GM18507 (cell line): ENCODE measurements around the gene PGS1.
A peak's percentile ranks its signal among the peaks of the same experiment; 100 is the strongest.

Experiments used
- DNase-seq: peaks from one replicate; pipeline ENCODE4 v3.0.0; 2011; ENCODE audit warnings: low read depth; ENCODE audit not compliant: insufficient read length; ENCODE audit errors: extremely low spot score
- FAIRE-seq: peaks from 2 replicates; lab custom pipeline; 2011; peaks lifted over from hg19 to GRCh38; lab: Jason Lieb, UNC

The PGS1 gene

DNA sequence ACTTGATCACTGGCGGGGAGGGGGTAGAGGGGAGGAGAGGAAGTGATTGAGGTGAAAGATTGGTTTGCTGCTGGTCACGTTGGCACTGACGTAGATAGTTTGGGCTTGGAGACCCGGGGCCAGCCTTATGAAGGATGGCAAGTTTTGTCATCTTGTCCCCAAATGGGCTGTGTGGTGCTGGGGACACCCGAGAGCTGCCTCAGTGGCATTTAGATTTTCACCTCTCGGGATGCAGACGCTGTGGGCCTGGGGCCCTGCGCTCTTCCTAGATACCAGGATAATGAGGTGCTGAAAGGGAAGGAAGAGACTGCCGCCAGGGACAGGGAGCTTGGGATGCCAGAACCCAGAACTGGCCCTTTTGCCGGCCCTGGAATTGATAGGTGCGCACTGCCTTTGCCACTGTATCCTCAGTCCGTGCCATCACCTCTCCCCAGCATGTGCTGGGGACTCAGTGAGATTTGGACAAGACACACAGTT lies 17.2 kb upstream of the PGS1 start:
- FAIRE-seq, result no peak
- DNase-seq, result no peak

DNA sequence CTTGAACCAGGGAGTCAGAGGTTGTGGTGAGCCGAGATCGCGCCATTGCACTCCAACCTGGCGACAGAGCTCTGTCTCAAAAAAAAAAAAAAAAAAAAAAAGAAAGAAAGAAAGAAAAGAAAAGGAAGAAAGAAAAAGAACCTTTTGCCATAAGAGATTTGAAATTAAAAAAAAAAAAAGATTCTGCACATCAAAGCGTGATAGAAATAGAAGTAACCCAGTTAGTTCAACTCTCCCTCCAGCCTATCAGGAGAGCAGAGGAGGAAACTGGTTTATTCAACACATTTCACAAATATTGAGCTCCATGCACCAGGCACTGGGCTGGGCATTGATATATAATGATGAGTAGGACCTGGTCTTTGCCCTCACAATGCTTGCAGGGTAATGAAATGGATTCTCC lies 16.2 kb upstream of the PGS1 start:
- DNase-seq, result no peak
- no peak for FAIRE-seq

DNA sequence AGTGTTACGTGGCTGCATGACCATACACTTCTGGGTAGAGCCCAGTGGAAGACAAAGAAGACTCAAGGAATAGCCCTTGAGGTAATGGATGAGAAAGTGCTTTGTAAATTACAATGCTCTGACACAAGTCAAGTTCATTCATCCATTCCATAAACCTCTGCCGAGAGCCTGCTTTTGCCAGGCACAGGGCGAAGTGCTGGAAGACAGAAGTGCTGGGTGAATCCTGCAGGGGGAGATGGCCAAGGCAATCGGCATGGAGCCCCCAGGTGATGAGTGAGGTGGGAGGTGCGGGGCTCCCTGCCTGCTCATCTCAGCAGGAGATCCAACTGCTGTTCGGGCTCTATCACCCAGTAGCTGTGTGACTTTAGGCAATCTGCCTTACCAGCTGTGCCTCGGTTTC lies 15.8 kb upstream of the PGS1 start:
- DNase-seq (no peak), FAIRE-seq (no peak)

DNA sequence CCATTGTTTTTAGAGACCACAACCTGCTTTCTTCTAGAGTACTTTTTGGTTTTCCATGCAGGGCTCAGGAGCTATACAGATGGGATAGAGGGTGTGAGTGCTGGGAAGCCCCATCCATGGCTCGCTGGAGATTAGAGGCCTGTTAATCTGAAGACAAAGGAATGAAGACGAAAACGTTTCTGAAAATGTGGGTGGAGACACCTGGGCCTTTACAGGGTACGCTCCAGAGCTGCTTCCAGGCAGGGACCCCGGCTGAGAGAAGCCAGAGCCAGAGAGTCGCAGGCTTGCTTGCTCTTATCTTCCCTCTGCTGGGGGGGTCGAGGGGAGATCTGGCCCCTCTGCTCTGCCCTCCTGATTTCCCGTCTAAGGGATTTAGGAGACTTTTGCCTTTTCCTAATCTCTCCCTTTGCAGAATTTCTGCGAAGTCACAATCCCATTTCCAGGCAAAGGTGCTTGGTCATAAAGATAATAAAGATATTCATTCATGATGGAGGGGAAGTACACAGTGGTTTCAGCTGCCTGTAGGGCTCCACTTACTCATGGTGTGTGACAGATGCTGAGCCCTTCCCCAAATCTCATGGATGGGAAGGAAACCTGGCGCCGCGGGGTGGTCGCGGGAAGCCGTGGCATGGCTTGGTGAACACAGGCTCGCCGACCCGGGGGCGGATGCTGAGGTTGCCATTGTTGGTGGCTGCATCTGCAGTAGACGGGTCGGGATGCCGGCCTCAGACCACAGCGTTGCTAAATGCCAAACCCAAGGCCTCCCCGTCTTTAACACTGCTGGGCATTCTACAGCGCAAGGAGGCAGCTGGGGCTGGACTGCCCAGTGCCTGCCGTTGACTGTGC lies 13.8 kb upstream of the PGS1 start:
- FAIRE-seq (peak; percentile 31), DNase-seq (no peak)

DNA sequence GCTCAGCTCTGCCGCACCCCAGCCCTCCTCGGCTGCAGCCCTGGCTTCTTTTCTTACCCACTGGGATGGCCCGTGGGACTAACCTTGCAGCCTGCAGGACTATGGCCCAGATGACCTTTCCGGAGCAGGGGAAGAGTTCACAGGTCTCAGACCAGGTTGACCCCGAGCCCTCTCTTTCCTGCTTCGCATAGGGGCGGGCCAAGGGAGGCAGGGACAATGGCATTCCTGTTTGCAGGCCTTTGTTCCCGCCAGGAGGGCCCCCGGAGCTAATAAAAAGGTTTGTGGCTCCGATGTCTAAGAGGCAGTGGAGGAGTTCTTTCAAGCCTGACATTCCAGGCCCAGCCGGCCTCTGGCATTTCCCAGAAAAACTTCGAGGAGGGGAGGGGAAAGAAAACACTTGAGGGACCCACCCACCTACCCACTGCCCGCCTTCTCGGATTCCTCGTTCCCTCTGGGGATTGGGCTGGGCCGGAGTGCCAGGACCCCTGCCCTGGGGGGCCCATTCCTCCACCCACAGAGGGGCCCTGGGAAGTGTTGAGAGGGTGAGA lies 12.8 kb upstream of the PGS1 start:
- FAIRE-seq, result no peak
- no peak for DNase-seq

DNA sequence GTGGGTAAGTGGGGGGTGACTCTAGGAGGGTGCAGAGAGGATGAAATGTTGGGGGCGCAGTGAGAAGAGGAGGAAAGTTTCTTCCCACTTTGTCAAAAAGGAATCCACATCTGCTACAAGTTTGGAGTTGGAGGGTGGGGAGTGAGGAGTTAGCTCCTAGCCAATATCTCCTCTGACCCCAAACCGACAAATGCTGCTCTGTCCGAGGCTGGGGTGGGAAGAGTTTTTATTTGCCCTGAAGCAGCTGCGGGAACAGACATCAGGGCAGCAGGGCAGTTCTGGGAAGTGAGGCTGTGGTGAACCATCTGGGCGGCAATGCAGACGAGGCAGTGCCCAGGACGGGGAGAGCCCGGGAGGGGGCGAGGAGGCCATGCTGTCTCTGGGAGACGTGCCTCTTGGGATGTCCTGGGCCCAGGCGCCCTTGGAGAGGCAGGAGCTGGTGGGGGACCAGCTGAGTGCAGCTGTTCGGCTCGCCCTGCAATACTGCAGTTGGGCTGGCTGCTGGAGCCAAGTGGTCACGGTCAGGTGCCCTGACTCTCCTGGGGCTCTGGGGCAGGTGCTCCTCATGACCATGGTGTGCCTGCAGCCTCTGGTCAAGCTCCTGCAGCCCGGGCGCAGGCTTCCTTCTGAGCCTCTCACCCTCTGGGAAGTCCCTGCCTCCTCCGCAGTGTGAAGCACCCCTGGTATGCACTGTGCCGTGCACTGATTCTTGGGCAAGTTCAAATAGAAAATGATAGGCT lies 12.2 kb upstream of the PGS1 start:
- no peak for DNase-seq
- FAIRE-seq, result peak; percentile 62

DNA sequence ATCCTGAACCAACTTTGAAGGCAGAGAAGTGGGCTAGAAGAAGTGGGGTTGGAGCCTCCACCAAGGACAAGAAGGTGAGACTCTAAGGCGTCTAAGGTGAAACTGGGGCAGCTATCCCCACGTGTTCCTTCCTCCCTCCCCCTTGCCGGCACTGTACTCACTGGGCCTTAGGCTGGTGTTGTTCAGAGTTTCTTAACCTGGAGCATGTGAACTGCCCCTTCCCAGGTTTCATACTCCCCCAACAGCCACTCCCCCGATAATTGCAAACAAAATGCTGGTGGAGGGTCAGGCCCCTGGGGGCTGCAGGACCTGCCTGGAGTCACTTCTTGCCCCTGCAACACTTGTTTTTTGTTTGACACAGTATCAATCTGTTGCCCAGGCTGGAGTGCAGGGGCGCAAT lies 11.3 kb upstream of the PGS1 start:
- no peak for FAIRE-seq
- no peak for DNase-seq

DNA sequence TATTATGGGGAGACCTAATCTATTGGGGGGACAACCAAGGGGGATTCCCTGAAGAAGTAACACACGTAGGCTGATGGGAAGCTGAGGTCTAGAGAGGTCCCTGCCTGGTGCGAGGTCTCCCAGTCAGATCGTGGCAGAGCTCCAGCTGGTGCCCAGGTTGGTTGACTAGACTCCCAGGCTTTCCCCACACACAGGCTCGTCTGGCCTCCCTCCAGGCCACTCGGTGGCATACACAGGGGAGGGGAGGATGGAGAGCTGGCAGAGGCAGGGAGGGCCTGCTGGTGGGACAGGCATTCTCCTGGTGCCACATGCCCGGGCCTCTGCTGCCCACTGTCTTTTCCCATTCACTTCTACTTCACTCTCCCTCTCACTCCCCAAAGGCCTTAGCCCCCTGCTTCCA lies 10.1 kb upstream of the PGS1 start:
- FAIRE-seq (no peak), DNase-seq (no peak)

DNA sequence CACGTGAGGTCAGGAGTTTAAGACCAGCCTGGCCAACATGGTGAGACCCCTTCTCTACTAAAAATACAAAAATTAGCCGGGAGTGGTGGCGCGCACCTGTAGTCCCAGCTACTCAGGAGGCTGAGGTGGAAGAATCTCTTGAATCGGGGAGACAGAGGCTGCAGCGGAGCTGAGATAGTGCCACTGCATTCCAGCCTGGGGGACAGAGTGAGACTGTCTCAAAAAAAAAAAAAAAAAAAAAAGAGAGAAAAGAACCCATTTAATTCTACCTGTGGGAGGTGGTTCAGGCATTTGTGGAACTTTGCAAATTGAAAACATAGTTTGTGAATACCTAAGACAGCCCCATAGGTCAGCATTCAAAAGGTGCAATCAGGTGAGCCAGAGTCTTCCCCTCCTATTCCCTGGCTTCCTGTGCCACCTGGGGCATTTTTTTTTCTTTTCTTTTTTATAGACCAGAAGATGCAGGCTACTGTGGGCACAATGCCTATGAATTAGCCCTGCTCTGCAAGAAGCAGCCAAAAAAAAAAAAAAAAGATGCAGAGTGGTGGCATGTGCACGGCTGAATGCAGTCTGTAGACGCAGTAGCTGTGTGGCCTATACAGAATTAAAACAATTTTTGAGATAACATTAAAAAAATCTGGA lies 9.5 kb upstream of the PGS1 start:
- DNase-seq (no peak), FAIRE-seq (no peak)

DNA sequence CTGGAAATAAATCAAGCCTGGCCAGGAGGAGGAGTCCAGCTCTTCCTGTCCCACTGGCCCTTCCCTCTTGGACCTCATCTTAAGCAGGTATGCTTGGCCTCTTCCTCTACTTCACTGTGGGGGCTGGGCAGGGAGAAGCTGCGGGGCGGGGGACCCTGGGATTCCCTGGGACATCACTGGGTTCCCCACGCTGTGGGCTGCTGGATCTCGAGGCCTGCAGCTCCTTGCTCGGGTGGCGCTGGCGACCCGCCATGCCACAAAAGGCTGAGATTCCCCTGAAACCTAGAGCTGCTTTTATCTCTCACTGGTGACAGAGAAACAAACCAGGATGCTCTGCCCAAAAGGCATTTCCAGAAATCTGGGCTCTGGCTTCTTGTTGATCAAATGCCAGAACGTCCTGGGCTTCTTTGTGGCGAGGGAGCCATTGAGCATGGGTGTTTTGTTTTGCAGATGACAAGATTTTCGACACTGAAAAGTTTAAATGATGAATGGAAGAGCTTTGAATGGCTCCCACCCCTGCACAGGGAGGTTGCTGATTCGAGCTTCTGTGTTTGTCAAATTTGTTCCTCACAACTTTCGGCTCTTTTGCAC lies 8.6 kb upstream of the PGS1 start:
- no peak for FAIRE-seq
- DNase-seq, result no peak

DNA sequence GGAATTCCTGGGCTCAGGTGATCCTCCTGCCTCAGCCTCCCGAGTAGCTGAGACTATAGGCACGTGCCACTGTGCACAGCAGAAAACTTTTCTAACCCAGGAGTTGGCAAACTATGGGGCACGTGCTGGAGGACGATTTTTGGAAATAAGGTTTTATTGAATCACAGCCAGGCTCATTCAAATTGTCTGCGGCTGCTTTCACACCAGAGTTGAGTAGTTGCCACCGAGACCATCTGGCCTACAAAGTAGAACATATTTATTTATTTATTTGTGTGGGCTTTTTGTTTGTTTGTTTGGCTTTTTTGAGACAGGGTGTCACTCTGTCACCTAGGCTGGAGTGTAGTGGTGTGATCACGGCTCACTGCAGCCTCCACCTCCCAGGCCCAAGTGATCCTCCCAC lies 7.4 kb upstream of the PGS1 start:
- FAIRE-seq (no peak), DNase-seq (no peak)

DNA sequence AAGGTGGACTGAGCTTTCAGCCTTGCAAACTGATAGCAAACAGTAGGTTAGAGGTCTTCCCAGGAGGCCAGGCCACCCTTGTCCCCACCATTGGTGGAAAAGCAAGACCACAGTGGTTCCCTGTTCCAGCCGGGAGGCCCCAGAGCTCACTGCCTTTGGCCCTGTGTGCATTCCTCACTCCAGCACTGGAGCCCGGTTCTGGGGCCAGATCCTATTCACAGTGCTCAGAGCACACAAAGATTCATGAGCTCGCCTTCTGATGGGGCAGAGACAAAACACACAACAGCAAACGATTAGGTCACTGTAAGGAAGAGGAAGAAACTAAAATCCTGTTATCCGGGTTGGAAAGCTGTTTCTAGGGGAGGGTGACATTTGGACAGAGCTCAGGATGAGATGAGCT lies 5.6 kb upstream of the PGS1 start:
- no peak for FAIRE-seq
- DNase-seq, result no peak

DNA sequence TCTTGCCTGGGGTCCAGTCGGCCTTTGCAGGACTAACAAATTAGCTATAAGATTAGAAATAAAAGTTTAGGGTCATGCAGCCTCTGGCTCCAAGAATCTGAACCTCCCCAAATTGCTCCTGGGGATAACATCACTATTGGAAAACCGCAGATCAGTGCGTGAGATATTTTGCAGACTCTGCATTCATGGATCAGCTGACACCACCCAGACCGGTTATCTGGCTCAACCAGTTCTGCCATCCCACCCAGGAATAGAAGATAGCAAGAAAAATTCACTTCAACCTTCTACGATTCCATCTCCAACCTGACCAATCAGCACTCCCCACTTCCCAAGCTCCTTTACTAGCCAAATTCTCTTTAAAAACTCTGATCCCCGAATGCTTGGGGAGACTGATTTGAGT lies 4.3 kb upstream of the PGS1 start:
- DNase-seq (no peak), FAIRE-seq (no peak)

DNA sequence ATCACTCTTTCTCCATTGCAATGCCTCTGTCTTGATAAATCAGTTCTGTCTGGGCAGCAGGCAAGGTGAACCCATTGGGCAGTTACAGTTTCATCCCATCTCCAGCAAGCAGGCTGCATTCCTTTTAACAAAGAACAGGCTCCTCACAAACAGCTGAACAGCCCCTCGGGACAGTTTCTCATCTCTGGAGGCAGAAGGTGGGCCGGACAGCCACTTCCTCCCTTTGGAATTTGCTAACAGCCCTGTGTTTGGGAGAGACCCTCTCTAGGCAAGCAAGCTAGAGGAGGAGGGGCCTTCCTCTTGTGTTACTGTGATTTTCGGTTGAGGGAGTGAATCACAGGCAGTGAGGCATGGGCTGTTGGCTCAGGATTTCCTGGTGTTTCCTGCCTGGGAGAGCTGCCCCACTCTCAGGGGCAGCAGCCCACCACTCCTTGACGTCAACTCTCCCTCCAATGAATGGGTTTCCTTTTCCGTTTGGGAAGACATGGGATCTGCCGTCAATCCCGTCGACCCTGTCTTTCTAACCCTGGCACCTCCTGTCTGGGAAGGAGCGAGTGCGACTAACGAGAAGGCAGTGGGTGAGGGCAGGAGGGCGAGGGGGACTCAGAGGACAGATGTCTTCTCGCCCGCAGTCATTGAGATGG lies 3.7 kb upstream of the PGS1 start:
- FAIRE-seq (no peak), DNase-seq (no peak)

DNA sequence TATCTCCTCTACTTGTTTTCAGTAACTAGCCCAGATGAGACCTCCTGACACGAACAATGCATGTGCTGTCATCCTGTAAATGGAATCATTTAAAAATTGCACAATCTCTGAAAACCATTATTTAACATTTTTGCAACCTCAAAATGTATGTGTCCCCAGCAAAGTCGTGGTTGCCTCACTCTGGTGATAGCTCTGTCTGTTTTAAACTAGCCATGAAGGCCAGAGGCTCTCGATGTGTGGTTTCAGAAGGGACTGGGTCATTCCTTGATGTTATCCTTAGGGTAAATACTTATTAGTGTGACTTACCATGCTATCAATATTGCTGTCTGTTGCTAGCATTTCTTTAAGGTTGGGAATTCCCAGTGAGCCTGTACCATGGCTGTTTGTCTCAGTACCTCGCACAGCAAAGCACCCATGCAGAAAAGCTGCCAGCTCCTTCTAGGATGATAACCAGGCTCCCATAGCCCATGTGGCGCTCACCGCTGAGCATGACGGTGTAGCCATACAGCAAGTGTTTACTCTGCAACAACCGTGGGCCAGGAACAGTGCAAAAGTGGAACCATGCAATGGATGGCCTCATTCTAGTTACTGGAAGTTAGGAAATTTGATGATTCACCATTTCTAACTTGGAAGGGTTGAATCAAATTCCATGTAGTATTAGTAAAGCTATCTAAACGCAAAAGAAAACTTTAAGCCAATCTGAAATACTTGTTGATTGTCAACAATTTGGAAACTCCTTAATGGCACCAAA lies 2.9 kb upstream of the PGS1 start:
- DNase-seq, result no peak
- FAIRE-seq, result no peak

DNA sequence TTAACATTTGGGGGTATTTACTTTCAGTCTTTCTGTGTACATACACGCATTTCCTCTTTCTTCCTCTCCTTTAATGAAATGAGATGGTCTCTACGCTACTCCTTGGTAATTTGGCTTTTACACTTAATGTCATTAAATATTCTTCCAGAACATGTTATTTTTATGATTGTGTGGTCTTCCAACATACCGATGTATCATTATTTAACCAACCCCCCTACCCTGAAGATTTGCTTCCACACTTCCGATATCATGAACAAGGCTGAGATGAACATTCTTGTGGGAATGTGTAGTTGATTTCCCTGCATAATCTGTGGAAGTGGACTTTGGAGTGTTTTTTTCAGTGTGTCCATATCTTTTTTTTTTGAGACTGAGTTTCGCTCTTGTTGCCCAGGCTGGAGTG lies 2.3 kb upstream of the PGS1 start:
- DNase-seq, result no peak
- no peak for FAIRE-seq

DNA sequence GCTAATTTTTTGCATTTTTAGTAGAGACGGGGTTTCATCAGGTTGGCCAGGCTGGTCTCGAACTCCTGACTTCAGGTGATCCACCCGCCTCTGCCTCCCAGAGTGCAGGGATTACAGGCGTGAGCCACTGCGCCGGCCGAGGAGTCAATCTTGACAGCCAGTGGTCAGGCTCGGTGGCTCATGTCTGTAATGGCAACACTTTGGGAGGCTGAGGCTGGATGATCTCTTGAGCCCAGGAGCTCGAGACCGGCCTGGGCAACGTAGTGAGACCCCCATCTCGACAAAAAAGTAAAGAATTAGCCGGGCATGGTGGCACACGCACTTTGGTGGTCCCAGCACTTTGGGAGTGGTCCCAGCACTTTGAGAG lies 608 bp upstream of the PGS1 start:
- DNase-seq, result no peak
- FAIRE-seq, result no peak

DNA sequence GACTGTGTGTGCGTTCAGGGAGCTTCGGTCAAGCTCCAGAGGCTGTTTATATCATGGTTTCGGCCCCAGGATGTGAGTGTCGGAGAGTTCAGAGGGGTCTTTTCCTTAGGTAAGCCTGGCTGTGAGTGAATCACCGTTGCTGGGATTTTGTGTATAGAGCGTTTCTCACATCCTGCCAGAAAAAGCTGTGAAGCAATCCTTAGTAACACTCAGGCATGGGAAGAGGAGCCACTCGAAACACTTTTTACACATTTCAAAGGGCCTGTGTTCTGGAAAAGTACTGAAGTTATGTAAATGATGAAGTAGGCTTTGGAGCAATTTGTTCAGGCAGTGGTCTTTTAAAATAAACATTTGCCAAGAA lies 662 bp downstream of the PGS1 start:
- no peak for DNase-seq
- FAIRE-seq, result no peak

DNA sequence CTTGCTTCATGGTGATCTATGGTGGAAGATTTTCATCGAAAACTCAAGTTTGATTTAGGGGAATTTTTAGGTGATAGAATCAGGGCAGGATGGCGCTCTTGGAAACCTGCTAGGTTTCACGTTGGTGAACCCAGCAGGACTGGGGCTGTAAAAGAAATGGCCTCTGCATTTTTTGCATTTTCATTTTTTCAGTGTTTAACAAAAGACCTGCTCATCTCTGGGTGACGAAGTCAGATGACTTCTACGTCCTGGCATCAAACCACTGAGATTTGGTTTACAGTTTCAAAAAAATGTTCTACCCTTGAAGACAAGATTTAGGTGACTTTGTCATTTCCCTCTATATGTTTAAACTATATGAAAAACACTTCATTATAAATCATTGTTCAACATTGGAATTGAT lies 1.9 kb downstream of the PGS1 start:
- DNase-seq (no peak), FAIRE-seq (no peak)
